Islet of Langerhans (tissue), 1 donor: Measurements from ENCODE around the gene NUDT8.
"Not testable (repeated sequence)": the region's sequence is repeated elsewhere in the genome, so short reads cannot be mapped to it uniquely, and the experiment has no call there.

ENCODE experiments used
- FAIRE-seq: peaks from one replicate; lab custom pipeline; 2011; peaks lifted over from hg19 to GRCh38; lab: Jason Lieb, UNC

The NUDT8 gene

DNA sequence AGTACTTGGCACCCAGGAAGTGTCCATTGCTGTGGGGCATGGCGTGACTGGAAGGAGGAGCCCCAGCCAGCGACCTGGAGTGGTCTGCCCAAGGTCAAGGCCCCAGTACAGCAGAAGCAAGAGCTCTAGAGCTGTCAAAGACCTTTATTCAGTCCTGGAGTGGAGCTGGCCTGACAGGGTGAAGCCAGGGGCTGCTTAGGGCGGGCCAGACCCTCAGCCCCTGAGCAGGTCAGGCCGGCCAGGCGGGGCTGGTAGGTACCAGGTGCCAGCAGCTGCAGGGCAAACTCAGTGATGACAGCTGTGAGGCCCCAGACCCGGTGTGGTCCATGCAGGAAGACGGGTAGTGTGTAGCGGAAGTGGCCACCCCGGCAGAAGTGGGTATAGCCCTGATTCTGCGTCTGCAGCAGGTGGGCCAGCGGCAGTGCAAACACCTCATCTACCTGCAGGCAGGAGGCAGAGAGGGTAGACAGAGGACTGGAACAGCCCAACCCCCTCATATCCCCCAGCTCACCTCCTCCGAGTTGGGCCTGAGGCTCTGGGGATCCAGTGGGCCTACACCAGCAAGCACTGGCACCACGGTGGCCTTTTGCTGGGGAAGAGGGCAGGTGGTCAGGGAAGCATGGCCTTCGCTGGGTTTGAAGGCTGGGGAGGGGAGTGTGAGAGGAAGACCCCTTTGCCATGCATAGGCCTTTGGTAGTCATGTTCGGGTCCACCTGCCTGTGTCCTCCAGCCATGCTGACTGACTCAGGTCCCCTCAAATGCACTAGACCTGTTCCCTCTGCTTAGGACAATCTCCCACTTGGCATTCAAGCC, 1.7 kb downstream of the NUDT8 start:
- FAIRE-seq, result no peak

DNA sequence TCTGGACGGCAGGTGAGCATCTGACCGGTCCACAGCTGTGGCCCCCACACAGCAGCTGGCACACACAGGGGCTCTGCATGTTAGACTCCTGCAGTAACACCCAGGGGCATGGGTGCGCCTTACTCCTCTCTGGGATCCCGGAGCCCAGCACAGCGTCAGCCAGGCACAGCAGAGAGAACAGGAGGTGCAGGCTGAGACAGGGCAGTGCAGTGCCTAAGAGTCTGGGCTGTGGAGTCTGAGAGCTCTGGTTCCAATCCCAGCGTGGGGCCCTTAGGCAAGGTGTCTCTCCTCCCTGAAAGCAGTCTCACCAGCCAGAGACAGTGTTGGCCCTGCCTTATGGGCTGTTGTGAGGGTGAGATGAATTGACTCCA, 2.3 kb downstream of the NUDT8 start:
- no peak for FAIRE-seq

DNA sequence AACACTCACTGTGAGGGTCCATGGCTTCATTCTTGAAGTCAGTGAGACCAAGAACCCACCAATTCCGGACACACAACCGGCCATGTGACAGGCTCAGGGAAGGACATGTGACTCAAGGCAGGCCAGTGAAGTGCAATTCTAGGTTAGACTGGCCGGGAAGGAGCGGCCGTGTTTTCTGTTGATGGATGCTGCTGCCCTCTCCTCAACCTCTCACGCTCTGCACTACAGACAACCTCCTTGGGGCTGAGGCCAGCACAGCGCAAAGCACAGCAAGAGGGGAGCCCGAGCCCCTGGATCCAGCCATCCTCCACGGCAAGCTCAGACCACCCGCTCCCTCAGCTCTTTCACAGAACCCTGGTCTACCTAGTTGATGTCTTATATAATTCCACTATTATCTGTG, 2.8 kb downstream of the NUDT8 start:
- no peak for FAIRE-seq

DNA sequence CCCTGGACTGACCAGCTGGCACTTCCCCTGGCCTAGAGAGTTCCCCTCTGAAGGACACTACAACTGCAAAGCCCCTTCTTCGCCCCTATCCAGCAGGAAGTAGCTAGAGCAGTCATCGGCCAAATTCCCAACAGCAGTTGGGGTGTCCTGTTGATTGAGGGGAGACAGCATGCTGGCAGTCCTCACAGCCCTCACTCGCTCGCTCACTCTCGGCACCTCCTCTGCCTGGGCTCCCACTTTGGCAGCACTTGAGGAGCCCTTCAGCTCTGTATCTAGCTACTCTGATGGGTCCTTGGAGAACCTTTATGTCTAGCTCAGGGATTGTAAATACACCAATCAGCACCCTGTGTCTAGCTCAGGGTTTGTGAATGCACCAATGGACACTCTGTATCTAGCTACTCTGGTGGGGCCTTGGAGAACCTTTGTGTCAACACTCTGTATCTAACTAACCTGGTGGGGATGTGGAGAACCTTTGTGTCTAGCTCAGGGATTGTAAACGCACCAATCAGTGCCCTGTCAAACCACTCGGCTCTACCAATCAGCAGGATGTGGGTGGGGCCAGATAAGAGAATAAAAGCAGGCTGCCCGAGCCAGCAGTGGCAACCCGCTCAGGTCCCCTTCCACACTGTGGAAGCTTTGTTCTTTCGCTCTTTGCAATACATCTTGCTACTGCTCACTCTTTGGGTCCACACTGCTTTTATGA, 3.5 kb downstream of the NUDT8 start:
- not testable (repeated sequence) for FAIRE-seq

DNA sequence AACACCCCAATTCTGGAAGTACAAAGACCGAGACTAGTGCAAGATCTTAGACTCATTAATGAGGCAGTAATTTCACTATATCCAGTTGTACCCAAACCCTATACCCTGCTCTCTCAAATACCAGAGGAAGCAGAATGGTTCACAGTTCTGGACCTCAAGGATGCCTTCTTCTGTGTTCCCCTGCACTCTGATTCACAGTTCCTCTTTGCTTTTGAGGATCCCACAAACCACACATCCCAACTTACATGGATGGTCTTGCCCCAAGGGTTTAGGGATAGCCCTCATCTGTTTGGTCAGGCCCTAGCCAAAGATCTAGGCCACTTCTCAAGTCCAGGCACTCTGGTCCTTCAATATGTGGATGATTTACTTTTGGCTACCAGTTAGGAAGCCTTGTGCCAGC, 5.9 kb downstream of the NUDT8 start:
- not testable (repeated sequence) for FAIRE-seq

DNA sequence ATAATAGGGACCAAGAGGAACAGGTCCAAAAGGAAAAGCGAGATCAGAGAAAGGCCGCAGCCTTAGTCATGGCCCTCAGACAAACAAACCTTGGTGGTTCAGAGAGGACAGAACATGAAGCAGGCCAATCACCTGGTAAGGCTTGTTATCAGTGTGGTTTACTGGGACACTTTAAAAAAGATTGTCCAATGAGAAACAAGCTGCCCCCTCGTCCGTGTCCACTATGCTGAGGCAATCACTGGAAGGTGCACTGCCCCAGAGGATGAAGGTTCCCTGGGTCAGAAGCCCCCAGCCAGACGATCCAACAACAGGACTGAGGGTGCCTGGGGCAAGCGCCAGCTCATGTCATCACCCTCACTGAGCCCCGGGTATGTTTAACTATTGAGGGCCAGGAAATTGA, 6.8 kb downstream of the NUDT8 start:
- not testable (repeated sequence) for FAIRE-seq

DNA sequence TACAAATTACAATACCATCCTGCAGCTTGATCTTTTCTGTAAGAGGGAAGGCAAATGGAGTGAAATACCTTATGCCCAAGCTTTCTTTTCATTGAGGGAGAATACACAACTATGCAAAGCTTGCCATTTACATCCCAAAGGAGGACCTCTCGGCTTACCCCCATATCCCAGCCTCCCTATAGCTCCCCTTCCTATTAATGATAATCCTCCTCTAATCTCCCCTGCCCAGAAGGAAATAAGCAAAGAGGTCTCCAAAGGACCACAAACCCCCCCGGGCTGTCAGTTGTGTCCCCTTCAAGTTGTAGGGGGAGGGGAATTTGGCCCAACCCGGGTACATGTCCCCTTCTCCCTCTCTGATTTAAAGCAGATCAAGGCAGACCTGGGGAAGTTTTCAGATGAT, 7.8 kb downstream of the NUDT8 start:
- not testable (repeated sequence) for FAIRE-seq

DNA sequence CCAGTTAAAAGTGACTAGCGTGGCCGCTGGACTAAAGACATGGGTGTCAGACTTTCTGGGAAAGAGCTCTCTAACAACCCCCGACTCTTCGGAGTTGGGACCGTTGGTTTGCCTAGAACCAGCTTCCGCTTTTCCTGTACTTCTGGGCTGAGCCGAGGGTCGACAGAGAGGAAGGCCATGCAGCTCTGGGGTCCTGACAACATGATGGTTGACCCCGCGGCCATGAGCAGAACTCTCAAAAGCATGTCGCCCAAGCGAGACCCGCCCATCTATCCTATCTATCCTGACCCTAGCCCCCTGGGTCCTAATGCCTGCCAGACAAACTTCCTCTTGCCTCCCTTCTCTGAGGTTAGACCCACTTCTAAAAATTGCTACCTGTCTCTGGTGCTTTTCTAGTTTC, 9.1 kb downstream of the NUDT8 start:
- not testable (repeated sequence) for FAIRE-seq

DNA sequence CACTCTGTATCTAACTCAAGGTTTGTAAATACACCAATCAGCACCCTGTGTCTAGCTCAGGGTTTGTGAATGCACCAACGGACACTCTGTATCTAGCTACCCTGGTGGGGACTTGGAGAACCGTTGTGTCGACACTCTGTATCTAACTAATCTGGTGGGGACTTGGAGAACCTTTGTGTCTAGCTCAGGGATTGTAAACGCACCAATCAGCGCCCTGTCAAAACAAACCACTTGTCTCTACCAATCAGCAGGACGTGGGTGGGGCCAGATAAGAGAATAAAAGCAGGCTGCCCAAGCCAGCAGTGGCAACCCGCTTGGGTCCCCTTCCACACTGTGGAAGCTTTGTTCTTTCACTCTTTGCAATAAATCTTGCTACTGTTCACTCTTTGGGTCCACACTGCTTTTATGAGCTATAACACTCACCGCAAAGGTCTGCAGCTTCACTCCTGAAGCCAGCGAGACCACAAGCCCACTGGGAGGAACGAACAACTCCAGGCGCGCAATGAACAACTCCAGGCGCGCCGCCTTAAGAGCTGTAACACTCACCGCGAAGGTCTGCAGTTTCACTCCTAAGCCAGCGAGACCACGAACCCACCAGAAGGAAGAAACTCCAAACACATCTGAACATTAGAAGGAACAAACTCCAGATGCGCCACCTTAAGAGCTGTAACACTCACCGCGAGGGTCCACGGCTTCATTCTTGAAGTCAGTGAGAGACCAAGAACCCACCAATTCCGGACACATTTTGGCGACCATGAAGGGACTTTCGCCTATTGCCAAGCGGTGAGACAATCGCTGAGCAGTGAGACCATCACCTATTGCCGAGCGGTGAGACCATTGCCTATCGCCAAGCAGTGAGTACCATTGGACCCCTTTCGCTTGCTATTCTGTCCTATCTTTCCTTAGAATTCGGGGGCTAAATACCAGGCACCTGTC, 9.8 kb downstream of the NUDT8 start:
- FAIRE-seq, result not testable (repeated sequence)

DNA sequence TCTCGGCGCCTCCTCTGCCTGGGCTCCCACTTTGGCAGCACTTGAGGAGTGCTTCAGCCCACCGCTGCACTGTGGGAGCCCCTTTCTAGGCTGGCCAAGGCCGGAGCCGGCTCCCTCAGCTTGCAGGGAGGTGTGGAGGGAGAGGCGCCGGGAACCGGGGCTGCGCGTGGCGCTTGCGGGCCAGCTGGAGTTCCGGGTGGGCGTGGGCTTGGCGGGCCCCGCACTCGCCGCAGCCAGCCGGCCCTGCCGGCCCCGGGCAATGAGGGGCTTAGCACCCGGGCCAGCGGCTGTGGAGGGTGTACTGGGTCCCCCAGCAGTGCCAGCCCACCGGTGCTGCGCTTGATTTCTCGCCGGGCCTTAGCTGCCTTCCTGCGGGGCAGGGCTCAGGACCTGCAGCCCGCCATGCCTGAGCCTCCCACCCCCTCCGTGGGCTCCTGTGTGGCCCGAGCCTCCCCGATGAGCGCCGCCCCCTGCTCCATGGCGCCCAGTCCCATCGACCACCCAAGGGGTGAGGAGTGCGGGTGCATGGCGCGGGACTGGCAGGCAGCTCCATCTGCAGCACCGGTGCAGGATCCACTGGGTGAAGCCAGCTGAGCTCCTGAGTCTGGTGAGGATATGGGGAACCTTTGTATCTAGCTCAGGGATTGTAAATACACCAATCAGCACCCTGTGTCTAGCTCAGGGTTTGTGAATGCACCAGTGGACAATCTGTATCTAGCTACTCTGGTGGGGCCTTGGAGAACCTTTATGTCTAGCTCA, 10.7 kb downstream of the NUDT8 start:
- not testable (repeated sequence) for FAIRE-seq

DNA sequence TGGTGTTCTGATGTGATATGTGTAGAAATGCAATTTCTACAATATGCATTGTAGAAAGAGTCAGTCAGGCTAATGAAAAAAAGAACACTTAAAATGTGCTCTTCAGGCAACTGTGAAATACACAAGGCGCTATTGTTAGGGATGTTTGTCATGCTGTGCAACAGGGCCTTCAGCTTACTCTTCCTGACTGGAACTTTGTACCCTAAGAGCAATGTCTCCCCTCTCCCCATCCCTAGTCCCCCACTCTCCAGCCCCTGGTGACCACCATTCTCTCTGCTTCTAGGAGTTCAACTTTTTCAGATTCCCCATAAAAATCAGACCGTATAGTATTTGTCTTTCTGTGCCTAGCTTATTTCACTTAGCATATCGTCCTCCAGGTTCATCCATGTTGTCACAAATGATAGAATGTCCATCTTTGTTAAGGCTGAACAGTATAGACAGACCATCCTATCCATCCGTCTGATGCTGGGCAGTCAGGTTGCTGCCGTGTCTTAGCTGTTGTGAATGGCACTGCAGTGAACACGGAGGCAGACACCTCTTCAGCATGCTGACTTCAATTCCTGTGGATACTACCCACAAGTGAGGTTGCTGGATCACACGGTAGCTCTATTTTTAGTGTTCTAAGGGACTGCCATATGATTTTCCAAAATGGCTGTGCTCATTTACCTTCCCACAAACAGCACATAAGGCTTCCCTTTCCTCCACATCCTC, 12.3 kb downstream of the NUDT8 start:
- no peak for FAIRE-seq

DNA sequence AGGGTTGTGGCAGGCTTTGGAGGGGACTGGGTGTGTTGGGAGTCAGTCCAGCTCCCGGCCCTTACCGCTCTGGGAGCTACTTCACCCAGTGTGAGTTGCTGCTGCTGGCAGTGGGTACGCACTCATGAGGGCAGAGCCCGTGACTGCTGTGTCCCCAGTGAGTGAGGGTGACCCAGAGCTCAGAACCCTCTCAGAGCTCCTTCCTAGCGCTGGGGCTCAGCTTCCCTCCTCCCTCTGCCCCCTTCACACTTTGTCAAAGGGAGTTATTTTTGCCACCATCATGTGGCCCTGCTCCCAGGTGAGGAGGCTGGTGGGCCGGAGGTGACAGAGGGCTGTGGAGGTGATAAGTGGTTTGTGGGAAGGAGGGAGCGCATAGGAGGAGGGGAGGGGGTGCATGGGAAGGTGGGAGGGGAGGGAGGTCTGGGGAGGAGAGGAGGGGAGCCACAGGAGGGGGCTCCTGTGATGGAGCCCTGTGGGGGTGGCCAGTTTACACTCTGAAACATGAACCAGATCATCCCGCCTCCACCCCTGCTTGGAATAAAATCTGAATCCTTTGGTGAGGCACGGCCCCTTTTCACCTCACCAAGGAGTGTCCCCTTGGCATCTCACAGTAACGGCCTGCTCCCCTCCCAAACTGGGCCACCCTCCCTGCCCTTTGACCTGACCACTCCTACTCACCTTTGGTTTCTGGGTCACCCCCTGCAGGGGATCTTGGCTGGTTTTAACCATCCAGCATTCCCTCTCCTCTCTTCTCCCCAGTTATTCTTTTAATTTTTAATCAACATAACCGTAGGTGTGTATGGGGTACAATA, 13.1 kb downstream of the NUDT8 start:
- no peak for FAIRE-seq

DNA sequence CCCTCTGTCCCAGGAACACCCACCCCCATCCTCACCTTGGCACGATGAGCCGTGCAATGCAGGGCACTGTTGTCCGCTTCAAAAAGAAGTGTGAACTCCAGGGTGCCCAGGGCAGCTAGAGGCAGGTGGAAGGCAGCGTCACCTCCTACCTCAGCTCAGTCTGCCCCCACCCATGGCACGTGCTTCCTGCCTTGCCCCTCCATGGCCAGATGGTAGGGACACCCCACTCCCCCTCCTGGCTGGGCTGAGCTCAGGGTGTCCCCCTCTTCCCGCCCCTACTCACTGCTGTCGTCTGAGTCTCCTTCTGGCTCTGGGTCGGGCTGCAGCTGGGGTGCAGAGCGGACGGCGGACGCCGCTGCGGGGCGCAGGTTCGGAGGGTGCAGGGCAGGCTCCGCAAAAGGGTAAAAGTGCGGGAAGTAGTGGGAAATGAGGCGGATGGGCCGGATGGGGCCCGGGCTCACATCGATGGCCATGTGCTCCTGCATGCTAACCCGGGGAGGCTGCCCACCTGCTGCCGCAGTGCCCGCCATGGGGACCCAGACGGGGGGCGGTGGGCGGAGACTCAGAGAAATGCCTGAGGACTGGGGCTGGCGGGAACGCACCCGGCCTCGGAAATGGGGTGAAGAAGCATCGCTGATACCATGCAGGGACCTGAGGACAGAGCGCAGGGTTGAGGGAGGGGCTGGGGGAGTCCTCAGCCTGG, 13.9 kb downstream of the NUDT8 start:
- FAIRE-seq, result no peak

DNA sequence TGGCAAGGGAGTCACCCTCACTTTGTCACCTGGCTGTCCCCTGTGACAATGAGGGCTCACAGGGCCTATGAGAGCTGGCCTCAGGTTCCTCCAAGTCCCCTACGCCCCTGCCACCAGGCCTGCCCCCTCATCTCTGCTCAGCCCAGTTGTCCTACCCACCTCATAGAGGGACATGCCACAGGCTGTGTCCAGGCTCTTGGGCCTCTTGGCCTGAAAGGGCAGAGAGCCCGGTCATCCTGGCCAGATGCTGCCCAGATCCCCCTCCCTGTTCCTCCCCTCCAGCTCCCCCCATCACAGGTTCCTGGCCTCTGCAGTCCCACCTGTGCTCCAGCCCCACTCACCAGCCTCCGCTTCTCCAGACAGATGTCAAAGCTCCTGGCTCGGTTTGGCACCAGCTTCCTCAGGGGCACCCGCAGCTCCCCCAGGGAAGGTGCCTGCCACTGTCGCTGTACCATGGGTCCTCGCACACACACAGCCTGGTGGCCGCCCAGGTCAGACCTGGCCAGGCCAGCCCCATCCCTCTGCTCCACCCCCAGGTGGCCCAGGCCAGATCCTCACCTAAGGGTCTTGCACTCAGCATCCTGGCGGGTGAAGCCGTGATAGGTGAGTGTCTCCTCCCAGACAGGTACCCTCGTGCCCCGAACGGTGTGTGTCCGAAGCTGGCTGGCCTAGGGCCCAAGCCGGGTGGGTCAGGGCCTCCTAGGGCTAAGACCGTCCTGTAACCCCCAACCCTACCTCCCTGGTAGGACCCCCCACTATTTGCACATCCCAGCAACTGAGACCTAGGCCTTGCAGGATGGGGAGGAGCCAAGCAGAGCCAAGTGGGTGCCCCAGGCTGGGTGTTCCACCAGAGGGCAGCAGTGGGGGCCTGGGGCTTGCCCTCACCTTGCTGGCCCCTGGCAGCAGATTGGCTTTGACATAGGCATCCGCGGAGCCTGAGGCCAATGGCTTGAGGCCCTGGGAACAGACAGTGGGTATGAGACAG, 14.7 kb downstream of the NUDT8 start:
- no peak for FAIRE-seq

DNA sequence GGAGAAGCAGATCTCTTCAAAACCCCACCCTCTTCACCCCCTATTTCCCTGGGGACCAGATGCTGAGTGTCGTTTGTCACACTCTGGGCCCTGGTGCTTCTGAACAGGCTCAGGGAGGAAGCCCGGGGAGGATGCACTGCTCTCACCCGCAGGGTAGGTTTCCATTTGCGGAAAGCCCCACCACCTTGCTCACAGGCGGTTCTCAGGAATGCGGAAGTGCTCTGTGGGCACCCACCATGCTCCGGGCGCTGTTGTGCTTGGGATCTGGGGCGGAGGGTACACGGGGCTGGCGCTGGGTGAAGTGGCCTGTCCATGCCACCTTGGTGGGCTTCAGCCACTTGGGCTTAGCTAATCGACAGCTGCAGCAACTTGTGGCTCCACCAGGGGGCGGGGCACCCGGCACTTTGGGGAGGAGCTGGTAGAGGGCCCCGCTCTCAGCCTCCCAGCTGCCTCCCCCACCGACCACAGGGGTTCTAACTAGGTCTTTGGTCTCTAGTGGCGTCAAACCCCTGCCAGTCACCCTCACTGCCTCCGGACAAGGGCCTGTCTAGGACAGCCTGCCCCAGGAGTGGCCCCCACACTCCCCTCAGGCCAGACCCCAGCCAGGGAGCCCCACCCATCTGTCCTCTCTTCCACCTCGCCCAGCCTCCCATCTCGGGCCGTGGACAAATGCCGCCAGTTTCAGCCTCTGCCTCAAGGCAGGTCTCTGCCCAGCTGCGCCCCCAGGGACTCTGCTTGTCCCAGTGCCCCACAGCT, 15.6 kb downstream of the NUDT8 start:
- no peak for FAIRE-seq

DNA sequence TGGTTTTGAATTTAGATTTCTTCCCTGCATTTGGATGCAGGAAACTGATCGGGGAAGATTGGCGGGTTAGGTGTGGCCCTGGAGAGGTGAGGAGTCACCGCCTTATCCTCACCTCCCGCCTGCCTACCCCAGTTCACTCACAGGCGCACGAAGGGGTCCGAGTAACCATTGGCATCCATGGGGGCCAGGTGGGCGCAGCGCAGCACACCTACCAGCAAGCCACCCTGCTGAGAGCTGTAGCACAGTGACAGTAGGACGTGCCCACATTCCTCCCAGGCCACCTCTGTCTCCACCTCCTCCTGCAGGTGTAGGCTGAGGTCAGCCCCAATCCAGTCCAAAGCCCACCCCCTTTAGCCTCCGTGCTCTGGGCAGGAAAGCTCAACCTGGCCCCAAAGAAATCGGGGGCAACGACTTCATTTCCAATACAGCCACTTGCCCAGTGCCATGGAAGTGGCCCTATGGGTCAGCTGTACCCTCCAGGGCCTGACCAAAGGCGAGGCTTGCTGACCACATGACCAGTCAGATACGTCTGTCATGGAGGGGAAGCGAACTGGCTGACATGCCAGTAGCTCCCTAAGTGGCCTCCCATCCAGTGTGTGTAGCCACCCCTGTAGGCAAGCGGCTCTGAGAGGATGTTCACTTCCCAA, 16.3 kb downstream of the NUDT8 start:
- FAIRE-seq, result no peak

DNA sequence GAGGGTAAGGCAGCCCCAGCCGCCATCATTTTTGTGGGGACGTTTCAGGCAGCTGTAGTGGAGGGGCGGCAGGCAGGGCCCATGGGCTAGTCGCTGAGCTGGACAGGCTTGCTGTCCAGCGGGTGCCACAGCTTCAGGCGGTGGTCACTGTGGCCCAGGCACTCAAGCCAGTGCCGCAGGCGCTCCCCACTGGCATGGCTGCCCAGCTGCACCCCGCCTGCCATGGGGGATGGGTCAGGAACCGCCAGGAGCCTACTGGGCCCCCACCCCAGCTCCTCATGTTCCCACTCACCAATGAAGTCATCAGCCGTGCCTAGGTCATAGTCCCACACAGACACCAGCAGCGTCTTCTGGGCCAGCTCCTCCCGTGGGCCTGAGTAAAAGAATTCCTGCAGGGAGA, 17.0 kb downstream of the NUDT8 start:
- no peak for FAIRE-seq
